ENCODE results near the gene COL25A1. TPM values are rescaled to one million over a fixed set of nuclear protein-coding genes. Genes with fewer than 3 reads are reported as not detected.
"Not testable (repeated sequence)": the region's sequence is repeated elsewhere in the genome, so short reads cannot be mapped to it uniquely, and the experiment has no call there.

The COL25A1 gene
- total and polyA plus RNA-seq, 4 donors, result 0.61 to 4.4 (median 2.1) TPM

- no peak overlapping the region for H3K4me3 ChIP-seq (ENCODE audit: low read depth in 1 of 3, low read length in 3 of 3)
- H3K36me3 ChIP-seq (ENCODE audit: control insufficient read depth in 4 of 4, insufficient read depth in 3 of 4, low read depth in 1 of 4, low read length in 3 of 4), result no peaks in the 10 kb centered on the region
- H3K9me3 ChIP-seq (ENCODE audit: control insufficient read depth in 4 of 4, low read length in 3 of 4), result no peaks in the 10 kb centered on the region
- no peak for DNase-seq (ENCODE audit: low spot score)
- H3K4me1 ChIP-seq (ENCODE audit: control insufficient read depth in 4 of 4, insufficient read depth in 4 of 4, low read length in 3 of 4), result no peaks in the 10 kb centered on the region
- peaks cover 0 to 6% (median 0%) of the 10 kb centered on the region in 4 donors for H3K27me3 ChIP-seq (ENCODE audit: control insufficient read depth in 4 of 4, insufficient read depth in 4 of 4, low read length in 3 of 4)
- H3K27ac ChIP-seq (ENCODE audit: low read depth in 1 of 2, low read length in 2 of 2), result no peak overlapping the region
- H3K9ac ChIP-seq (ENCODE audit: low read depth in 1 of 2, low read length in 2 of 2), result no peak overlapping the region
- TF ChIP-seq REST (IDR thresholded peaks at IDR 0.05) (no peak), EGR1 (IDR thresholded peaks at IDR 0.05; ENCODE audit: low read depth in 2 of 2) (no peak), FOXA1 (IDR thresholded peaks at IDR 0.05) (no peak), RAD21 (IDR thresholded peaks at IDR 0.05) (no peak), NR2F2 (IDR thresholded peaks at IDR 0.05) (no peak), HNF4A (conservative IDR thresholded peaks at IDR 0.05) (no peak), RXRA (IDR thresholded peaks at IDR 0.05) (no peak), SP1 (IDR thresholded peaks at IDR 0.05) (no peak), MAX (IDR thresholded peaks at IDR 0.05) (no peak), ZBTB33 (IDR thresholded peaks at IDR 0.05) (no peak), GABPA (IDR thresholded peaks at IDR 0.05 in 1 of 2, conservative IDR thresholded peaks at IDR 0.05 in 1 of 2) (no peak), JUND (IDR thresholded peaks at IDR 0.05) (no peak), CTCF (IDR thresholded peaks at IDR 0.05; ENCODE audit: low read depth, low read length, missing input control) (no peak), TAF1 (conservative IDR thresholded peaks at IDR 0.05) (no peak), FOXA2 (IDR thresholded peaks at IDR 0.05) (no peak), YY1 (IDR thresholded peaks at IDR 0.05) (no peak), ATF3 (IDR thresholded peaks at IDR 0.05) (no peak), HNF4G (IDR thresholded peaks at IDR 0.05) (no peak)
- WGBS, result 74% methylated on average over 3 of the region's 3 CpGs
These were observed 225.0 kb downstream of the COL25A1 start for GRCh38 chr4:109077505-109077904.

GRCh38 chr4:109076709-109077108 lies 225.7 kb downstream of the COL25A1 start:
- H3K36me3 ChIP-seq (ENCODE audit: control insufficient read depth in 4 of 4, insufficient read depth in 3 of 4, low read depth in 1 of 4, low read length in 3 of 4); H3K9me3 ChIP-seq (ENCODE audit: control insufficient read depth in 4 of 4, low read length in 3 of 4); H3K27ac ChIP-seq (ENCODE audit: low read depth in 1 of 2, low read length in 2 of 2); H3K9ac ChIP-seq (ENCODE audit: low read depth in 1 of 2, low read length in 2 of 2); H3K4me3 ChIP-seq (ENCODE audit: low read depth in 1 of 3, low read length in 3 of 3); H3K4me1 ChIP-seq (ENCODE audit: control insufficient read depth in 4 of 4, insufficient read depth in 4 of 4, low read length in 3 of 4); DNase-seq (ENCODE audit: low spot score); H3K27me3 ChIP-seq (ENCODE audit: control insufficient read depth in 4 of 4, insufficient read depth in 4 of 4, low read length in 3 of 4): not testable (repeated sequence)
- WGBS, result 95% methylated on average over 4 of the region's 4 CpGs
